Measurements from ENCODE around the gene JSRP1. TPM values are rescaled to one million over a fixed set of nuclear protein-coding genes. Genes with fewer than 3 reads are reported as not detected.
A peak's percentile ranks its signal among the peaks of the same experiment; 100 is the strongest.

JSRP1 gene
- polyA plus RNA-seq, 2 of the 4 experiments (the other 2 are of a cell fraction) = 0.41 TPM; not detected in 1

DNA sequence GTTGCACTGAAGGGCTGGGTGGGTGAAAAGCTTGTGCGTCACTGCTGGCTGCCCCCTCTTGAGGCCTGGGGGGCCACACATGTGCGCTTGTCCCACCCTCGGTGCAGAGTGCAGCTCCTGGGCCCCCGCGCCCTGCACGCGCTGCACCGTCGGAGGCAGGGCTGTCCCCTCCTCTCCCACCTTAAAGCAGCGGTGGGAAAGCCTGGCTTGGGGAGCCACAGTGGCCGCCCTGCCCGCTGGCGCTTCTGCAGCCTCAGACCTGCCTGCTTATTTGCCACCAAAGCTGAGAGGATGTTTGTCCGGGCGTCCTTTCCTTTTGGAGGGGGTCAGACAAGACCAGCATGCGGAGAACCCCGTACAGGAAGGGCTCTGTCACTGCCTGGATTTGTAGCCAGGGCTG lies 46.8 kb downstream of the JSRP1 start:
- 94% methylated on average over 17 of the region's 17 CpGs for WGBS (ENCODE audit: missing lambda C conversion rate)
- TF ChIP-seq POLR2A (IDR thresholded peaks at IDR 0.05; ENCODE audit: low read length) = no peak
- TF ChIP-seq, protein P1, sequence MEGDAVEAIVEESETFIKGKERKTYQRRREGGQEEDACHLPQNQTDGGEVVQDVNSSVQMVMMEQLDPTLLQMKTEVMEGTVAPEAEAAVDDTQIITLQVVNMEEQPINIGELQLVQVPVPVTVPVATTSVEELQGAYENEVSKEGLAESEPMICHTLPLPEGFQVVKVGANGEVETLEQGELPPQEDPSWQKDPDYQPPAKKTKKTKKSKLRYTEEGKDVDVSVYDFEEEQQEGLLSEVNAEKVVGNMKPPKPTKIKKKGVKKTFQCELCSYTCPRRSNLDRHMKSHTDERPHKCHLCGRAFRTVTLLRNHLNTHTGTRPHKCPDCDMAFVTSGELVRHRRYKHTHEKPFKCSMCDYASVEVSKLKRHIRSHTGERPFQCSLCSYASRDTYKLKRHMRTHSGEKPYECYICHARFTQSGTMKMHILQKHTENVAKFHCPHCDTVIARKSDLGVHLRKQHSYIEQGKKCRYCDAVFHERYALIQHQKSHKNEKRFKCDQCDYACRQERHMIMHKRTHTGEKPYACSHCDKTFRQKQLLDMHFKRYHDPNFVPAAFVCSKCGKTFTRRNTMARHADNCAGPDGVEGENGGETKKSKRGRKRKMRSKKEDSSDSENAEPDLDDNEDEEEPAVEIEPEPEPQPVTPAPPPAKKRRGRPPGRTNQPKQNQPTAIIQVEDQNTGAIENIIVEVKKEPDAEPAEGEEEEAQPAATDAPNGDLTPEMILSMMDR (IDR thresholded peaks at IDR 0.05) = no peak
- no peak for TF ChIP-seq KDM5A (IDR thresholded peaks at IDR 0.05)
- no peak for TF ChIP-seq GATA3 (IDR thresholded peaks at IDR 0.05; ENCODE audit: borderline replicate concordance)
- ATAC-seq (no peak), DNase-seq (ENCODE audit: low read depth in 1 of 2, low spot score in 1 of 2) (no peak), FAIRE-seq (no peak)
- Histone ChIP-seq H3K4me2 (no peak overlapping the region), H3K4me1 (no peaks in the 10 kb centered on the region), H3K9me3 (no peaks in the 10 kb centered on the region), H3K4me3 (no peak overlapping the region), H3K27ac (no peak overlapping the region)
- CTCF ChIA-PET = interaction anchor here (0.9 to 1.4 kb wide), 2 partner anchors 10 to 12 kb away, joined by 3 read pairs; no protein-coding TSS in a partner anchor
- POLR2A ChIA-PET = no interaction called here

DNA sequence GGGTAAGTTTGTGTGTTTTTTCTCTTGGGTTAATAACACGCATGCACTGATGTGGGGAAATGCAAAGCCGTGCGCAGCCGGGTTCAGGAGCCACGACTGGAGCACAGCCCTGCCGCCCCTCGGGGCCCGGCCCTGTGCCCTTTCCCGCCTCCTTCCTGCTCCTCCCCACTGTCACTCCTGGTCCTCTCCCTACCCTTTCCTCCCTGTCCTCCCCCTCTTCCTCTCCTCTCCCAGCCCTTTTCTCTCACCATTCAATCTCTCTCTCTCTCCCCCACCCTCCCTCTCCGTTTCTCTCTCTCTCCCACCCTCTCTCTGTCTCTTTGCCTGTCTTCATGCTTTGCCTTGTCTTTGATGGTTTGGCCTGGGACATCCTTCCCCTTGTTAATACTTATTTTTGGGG lies 47.2 kb downstream of the JSRP1 start:
- CTCF ChIA-PET = interaction anchor here (0.9 to 1.4 kb wide), 2 partner anchors 10 to 13 kb away, joined by 3 read pairs; no protein-coding TSS in a partner anchor
- 95% methylated on average over 9 of the region's 10 CpGs for WGBS (ENCODE audit: missing lambda C conversion rate)
- no peak for ATAC-seq

DNA sequence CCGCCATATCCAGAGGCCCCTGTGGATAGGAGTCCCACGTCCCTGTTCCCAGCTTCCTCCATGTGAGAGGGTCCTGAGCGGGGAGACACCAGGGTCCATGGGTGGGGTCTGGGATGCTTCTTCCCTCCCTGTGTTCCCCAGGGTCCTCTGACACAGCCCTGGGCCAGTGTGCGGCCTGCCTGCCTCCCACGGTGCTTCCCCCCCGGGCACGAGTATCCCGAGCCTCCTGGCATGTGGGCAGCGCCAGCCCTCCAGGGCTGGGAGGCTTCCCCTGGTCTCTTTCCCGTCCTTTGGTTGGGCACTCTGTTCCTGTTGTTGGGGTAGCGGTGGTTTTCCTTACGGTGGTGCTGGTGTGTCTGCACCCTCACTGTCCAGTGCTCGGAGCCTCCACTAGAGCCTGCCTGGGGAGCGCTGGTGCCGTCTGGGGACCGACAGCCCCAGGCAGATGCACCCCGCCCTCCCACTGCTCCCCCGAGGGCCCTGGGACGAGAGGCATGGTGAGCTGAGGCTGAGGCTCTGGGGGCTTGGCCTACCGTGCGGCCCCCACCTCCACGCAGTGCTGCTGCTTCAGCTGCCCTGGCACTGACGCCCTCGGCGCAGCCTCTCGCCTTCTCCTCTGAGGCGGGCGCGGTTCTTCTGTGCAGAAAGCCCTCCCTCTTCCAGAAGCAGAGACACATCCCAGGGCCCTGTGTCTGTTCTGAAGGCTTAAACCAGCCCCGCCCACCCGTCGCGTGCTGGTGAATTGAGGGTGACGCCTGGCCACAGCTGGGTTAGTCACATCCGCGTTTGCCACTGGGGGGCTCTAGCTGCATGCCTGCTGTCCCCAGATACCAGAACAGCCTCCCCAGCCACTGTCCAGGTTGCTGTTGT lies 48.0 kb downstream of the JSRP1 start:
- no peak overlapping the region for H3K4me2 ChIP-seq
- TF ChIP-seq MYC (IDR thresholded peaks at IDR 0.05; ENCODE audit: borderline replicate concordance, low read length) (no peak), ESRRA (IDR thresholded peaks at IDR 0.05; ENCODE audit: borderline replicate concordance, low read length) (no peak), HOXA7 (CRISPR knock-in tag; IDR thresholded peaks at IDR 0.05) (no peak), MAFK (IDR thresholded peaks at IDR 0.05; ENCODE audit: partially characterized antibody) (no peak), BHLHE40 (IDR thresholded peaks at IDR 0.05; ENCODE audit: low read depth, low read length) (no peak), RARB (CRISPR knock-in tag; IDR thresholded peaks at IDR 0.05) (no peak), EHF (CRISPR knock-in tag; IDR thresholded peaks at IDR 0.05) (no peak), PHF8 (IDR thresholded peaks at IDR 0.05; ENCODE audit: borderline replicate concordance, low read depth) (no peak), KDM1A (IDR thresholded peaks at IDR 0.05; ENCODE audit: low read depth) (no peak), RCOR1 (IDR thresholded peaks at IDR 0.05; ENCODE audit: low read depth, low read length) (no peak), CEBPB (IDR thresholded peaks at IDR 0.05) (no peak), ZFP36 (IDR thresholded peaks at IDR 0.05; ENCODE audit: borderline replicate concordance, partially characterized antibody) (no peak), CBX2 (IDR thresholded peaks at IDR 0.05; ENCODE audit: borderline replicate concordance, low read depth) (no peak), GATA3 (IDR thresholded peaks at IDR 0.05; ENCODE audit: borderline replicate concordance) (no peak)
- TF ChIP-seq, protein P2, sequence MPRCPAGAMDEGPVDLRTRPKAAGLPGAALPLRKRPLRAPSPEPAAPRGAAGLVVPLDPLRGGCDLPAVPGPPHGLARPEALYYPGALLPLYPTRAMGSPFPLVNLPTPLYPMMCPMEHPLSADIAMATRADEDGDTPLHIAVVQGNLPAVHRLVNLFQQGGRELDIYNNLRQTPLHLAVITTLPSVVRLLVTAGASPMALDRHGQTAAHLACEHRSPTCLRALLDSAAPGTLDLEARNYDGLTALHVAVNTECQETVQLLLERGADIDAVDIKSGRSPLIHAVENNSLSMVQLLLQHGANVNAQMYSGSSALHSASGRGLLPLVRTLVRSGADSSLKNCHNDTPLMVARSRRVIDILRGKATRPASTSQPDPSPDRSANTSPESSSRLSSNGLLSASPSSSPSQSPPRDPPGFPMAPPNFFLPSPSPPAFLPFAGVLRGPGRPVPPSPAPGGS (IDR thresholded peaks at IDR 0.05) = no peak
- TF ChIP-seq, protein P3, sequence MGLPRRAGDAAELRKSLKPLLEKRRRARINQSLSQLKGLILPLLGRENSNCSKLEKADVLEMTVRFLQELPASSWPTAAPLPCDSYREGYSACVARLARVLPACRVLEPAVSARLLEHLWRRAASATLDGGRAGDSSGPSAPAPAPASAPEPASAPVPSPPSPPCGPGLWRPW (IDR thresholded peaks at IDR 0.05) = no peak
- TF ChIP-seq, protein P4, sequence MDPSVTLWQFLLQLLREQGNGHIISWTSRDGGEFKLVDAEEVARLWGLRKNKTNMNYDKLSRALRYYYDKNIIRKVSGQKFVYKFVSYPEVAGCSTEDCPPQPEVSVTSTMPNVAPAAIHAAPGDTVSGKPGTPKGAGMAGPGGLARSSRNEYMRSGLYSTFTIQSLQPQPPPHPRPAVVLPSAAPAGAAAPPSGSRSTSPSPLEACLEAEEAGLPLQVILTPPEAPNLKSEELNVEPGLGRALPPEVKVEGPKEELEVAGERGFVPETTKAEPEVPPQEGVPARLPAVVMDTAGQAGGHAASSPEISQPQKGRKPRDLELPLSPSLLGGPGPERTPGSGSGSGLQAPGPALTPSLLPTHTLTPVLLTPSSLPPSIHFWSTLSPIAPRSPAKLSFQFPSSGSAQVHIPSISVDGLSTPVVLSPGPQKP (IDR thresholded peaks at IDR 0.05; ENCODE audit: low read depth, low read length) = no peak
- TF ChIP-seq, protein P5, sequence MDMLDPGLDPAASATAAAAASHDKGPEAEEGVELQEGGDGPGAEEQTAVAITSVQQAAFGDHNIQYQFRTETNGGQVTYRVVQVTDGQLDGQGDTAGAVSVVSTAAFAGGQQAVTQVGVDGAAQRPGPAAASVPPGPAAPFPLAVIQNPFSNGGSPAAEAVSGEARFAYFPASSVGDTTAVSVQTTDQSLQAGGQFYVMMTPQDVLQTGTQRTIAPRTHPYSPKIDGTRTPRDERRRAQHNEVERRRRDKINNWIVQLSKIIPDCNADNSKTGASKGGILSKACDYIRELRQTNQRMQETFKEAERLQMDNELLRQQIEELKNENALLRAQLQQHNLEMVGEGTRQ (IDR thresholded peaks at IDR 0.05) = no peak
- TF ChIP-seq, protein P6, sequence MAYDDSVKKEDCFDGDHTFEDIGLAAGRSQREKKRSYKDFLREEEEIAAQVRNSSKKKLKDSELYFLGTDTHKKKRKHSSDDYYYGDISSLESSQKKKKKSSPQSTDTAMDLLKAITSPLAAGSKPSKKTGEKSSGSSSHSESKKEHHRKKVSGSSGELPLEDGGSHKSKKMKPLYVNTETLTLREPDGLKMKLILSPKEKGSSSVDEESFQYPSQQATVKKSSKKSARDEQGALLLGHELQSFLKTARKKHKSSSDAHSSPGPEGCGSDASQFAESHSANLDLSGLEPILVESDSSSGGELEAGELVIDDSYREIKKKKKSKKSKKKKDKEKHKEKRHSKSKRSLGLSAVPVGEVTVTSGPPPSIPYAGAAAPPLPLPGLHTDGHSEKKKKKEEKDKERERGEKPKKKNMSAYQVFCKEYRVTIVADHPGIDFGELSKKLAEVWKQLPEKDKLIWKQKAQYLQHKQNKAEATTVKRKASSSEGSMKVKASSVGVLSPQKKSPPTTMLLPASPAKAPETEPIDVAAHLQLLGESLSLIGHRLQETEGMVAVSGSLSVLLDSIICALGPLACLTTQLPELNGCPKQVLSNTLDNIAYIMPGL (CRISPR knock-in tag; IDR thresholded peaks at IDR 0.05; ENCODE audit: borderline replicate concordance) = no peak
- TF ChIP-seq, protein P7, sequence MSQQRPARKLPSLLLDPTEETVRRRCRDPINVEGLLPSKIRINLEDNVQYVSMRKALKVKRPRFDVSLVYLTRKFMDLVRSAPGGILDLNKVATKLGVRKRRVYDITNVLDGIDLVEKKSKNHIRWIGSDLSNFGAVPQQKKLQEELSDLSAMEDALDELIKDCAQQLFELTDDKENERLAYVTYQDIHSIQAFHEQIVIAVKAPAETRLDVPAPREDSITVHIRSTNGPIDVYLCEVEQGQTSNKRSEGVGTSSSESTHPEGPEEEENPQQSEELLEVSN (IDR thresholded peaks at IDR 0.05; ENCODE audit: borderline replicate concordance, low read depth) = no peak
- no peaks in the 10 kb centered on the region for H3K9me3 ChIP-seq
- H3K27ac ChIP-seq = no peak overlapping the region
- POLR2A ChIA-PET = no interaction called here
- no peak overlapping the region for H3K4me3 ChIP-seq
- 87% methylated on average over 21 of the region's 36 CpGs for WGBS (ENCODE audit: missing lambda C conversion rate)
- CTCF ChIA-PET = interaction anchor here (0.6 to 1.5 kb wide), 5 partner anchors 9 to 485 kb away, joined by 3 to 5 read pairs (median 4); no protein-coding TSS in a partner anchor
- peak in 1 of 2 experiments; percentile 38; a peak in 3 of 6 replicates for ATAC-seq
- no peaks in the 10 kb centered on the region for H3K4me1 ChIP-seq
- DNase-seq (ENCODE audit: low read depth in 1 of 2, low spot score in 1 of 2) = peak in 1 of 2 experiments; percentile 23
- FAIRE-seq = no peak

More for the DNA sequence above, 47.2 kb downstream of the JSRP1 start:
- DNase-seq (ENCODE audit: low read depth in 1 of 2, low spot score in 1 of 2) = no peak
- no peak for FAIRE-seq
- no peak overlapping the region for H3K4me2 ChIP-seq
- H3K27ac ChIP-seq = no peak overlapping the region
- TF ChIP-seq FOSB (CRISPR knock-in tag; IDR thresholded peaks at IDR 0.05) = no peak
- no peak for TF ChIP-seq RFX5 (IDR thresholded peaks at IDR 0.05)
- no peak for TF ChIP-seq JUN (IDR thresholded peaks at IDR 0.05)
- no peak for TF ChIP-seq ZFP36 (IDR thresholded peaks at IDR 0.05; ENCODE audit: borderline replicate concordance, partially characterized antibody)
- TF ChIP-seq RARB (CRISPR knock-in tag; IDR thresholded peaks at IDR 0.05) = no peak
- no peaks in the 10 kb centered on the region for H3K4me1 ChIP-seq
- H3K9me3 ChIP-seq = no peaks in the 10 kb centered on the region
- POLR2A ChIA-PET = no interaction called here
- no peak overlapping the region for H3K4me3 ChIP-seq

Measured in A549 (cell line).